ENCODE results near the gene S100Z.

DNA sequence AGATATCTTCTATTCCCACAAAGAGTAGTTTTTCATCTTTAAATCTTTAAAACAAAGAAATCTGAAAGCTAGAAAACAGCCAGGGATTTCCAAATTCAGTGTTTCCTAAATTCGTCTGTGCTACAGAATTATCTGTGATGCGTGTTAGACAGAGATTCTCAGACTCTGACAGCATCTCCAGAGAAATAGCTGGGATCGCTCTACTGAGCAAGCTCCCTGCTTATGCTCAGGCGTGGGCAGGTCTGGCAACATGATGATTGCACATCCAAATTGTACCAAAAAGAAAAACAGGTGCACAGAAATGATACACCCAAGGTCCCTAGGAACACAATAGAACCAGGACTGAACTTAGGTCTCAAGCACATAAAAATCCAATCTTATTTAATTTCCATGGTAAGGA lies 80.3 kb downstream of the S100Z start:
- TF ChIP-seq, protein P1, sequence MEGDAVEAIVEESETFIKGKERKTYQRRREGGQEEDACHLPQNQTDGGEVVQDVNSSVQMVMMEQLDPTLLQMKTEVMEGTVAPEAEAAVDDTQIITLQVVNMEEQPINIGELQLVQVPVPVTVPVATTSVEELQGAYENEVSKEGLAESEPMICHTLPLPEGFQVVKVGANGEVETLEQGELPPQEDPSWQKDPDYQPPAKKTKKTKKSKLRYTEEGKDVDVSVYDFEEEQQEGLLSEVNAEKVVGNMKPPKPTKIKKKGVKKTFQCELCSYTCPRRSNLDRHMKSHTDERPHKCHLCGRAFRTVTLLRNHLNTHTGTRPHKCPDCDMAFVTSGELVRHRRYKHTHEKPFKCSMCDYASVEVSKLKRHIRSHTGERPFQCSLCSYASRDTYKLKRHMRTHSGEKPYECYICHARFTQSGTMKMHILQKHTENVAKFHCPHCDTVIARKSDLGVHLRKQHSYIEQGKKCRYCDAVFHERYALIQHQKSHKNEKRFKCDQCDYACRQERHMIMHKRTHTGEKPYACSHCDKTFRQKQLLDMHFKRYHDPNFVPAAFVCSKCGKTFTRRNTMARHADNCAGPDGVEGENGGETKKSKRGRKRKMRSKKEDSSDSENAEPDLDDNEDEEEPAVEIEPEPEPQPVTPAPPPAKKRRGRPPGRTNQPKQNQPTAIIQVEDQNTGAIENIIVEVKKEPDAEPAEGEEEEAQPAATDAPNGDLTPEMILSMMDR (IDR thresholded peaks at IDR 0.05; ENCODE audit: insufficient read depth, low read depth, low read length), result no peak
- TF ChIP-seq EZH2 (IDR thresholded peaks at IDR 0.05; ENCODE audit: insufficient read depth, low read length), result no peak

Measured in astrocyte (in vitro differentiated cells and primary cell).